HepG2 (cell line): ENCODE measurements around the gene HPS1. TPM values are rescaled to one million over a fixed set of nuclear protein-coding genes. Genes with fewer than 3 reads are reported as not detected.

ENCODE experiments used
- ATAC-seq: fragments of 200-7000 bp; cut with Tn5 transposase; 3 replicates; pipeline ENCODE4 v1.9.1; 2020; ENCODE audit warnings: mild to moderate bottlenecking, moderate library complexity
- BruUV-seq: library from RNA; stranded (reverse); fragments of 400-500 nt; replicated peaks from 2 replicates; lab custom pipeline; 2021; lab: Mats Ljungman, UMichigan
- CTCF ChIA-PET: fragments of 300-600 bp; formaldehyde crosslinking; extraction: SDS; loops from one replicate; lab custom pipeline; 2021; ENCODE audit warnings: low total read pairs, inconsistent platforms, low intra/inter-chr PET ratio; lab: Yijun Ruan, JAX
- POLR2A ChIA-PET: fragments of 350-600 bp; sonication (Branson Sonifier 250); formaldehyde crosslinking; loops from one replicate; lab custom pipeline; 2020; ENCODE audit warnings: antibody characterized with exemption, inconsistent platforms; lab: Yijun Ruan, JAX
- DNase-seq: peaks from one replicate; pipeline ENCODE4 v3.0.0-alpha.2; 2015; ENCODE audit warnings: low spot score
- FAIRE-seq: peaks from 3 replicates; lab custom pipeline; 2011; peaks lifted over from hg19 to GRCh38; lab: Jason Lieb, UNC
- H2AFZ ChIP-seq: one replicate; pipeline ENCODE4 v1.6.1; 2011; ENCODE audit warnings: low read length, inconsistent platforms
- H3K27ac ChIP-seq: fragments of 300-600 bp; 3 replicates; pipeline ENCODE4 v1.8.0; 2011; ENCODE audit warnings: mixed run types, mild to moderate bottlenecking, mixed read lengths, low read length, inconsistent platforms; ENCODE audit not compliant: insufficient read depth; ENCODE audit errors: extremely low read length
- H3K27me3 ChIP-seq, 2 experiments: fragments of 200-600 bp in 1 of 2; 2 replicates in 1 of 2; 3 replicates in 1 of 2; pipeline versions ENCODE4 v1.6.0 to v1.8.0; 2011; ENCODE audit warnings: low read length in 2 of 2, mild to moderate bottlenecking in 2 of 2, moderate library complexity in 2 of 2, inconsistent platforms in 1 of 2; ENCODE audit not compliant: insufficient read depth in 2 of 2, control insufficient read depth in 1 of 2
- H3K36me3 ChIP-seq, 2 experiments: fragments of 200-600 bp in 1 of 2; replicated peaks in 1 of 2; 2 replicates in 1 of 2; 3 replicates in 1 of 2; pipeline versions ENCODE4 v1.5.1 to v1.8.0; 2011; ENCODE audit warnings: low read length in 2 of 2, inconsistent platforms in 1 of 2; ENCODE audit not compliant: insufficient read depth in 2 of 2, control insufficient read depth in 1 of 2
- H3K4me1 ChIP-seq: 2 replicates; pipeline ENCODE4 v1.5.1; 2012; ENCODE audit warnings: low read length, inconsistent platforms; ENCODE audit not compliant: insufficient read depth
- H3K4me2 ChIP-seq: 2 replicates; pipeline ENCODE4 v1.6.0; 2011; ENCODE audit warnings: low read depth, low read length, inconsistent platforms
- H3K4me3 ChIP-seq, 3 experiments: fragments of 200-600 bp in 1 of 3; sonication (generic), shearing (Covaris generic) in 1 of 3; replicated peaks in 1 of 3; 2 replicates each; pipeline ENCODE4 v1.5.1; 2011 to 2016; ENCODE audit warnings: low read length in 3 of 3, inconsistent platforms in 2 of 3, low read depth in 2 of 3, mild to moderate bottlenecking in 2 of 3, control low read depth in 1 of 3, mixed read lengths in 1 of 3; ENCODE audit not compliant: insufficient read depth in 1 of 3
- H3K79me2 ChIP-seq: one replicate; pipeline ENCODE4 v1.6.1; 2011; ENCODE audit warnings: low read length, inconsistent platforms; ENCODE audit not compliant: insufficient read depth
- H3K9ac ChIP-seq: 2 replicates; pipeline ENCODE4 v1.6.0; 2011; ENCODE audit warnings: mild to moderate bottlenecking, low read depth, low read length, inconsistent platforms; ENCODE audit not compliant: insufficient read depth
- H3K9me3 ChIP-seq: 2 replicates; pipeline ENCODE4 v1.5.1; 2012; ENCODE audit warnings: mild to moderate bottlenecking, low read length
- H4K20me1 ChIP-seq: 2 replicates; pipeline ENCODE4 v1.6.0; 2011; ENCODE audit warnings: inconsistent platforms, mild to moderate bottlenecking, low read length, moderate library complexity; ENCODE audit not compliant: insufficient read depth
- DNMT1 ChIP-seq: sonication (generic); formaldehyde crosslinking; IDR thresholded peaks from 2 replicates; pipeline ENCODE4 v1.5.1; 2020; ENCODE audit warnings: mild to moderate bottlenecking, missing genetic modification reagents
- KLF12 ChIP-seq: sonication (generic); formaldehyde crosslinking; IDR thresholded peaks from 2 replicates; pipeline ENCODE4 v1.4.0; 2020; ENCODE audit warnings: missing genetic modification reagents, borderline replicate concordance
- ZMAT3 ChIP-seq: sonication (generic); formaldehyde crosslinking; conservative IDR thresholded peaks from 2 replicates; pipeline ENCODE4 v1.7.0; 2021; ENCODE audit warnings: missing genetic modification reagents
- WGBS: methylation state at CpG from one replicate; pipeline ENCODE4 v1.1.6; 2017; ENCODE audit warnings: low lambda C conversion rate; 5-methylcytosine and 5-hydroxymethylcytosine counted together
- in situ Hi-C: cut with HindIII; loops from 2 replicates; pipeline ENCODE4 v1.10.0; 2017; ENCODE audit warnings: low pct_unique_long_range_greater_than_20kb; ENCODE audit not compliant: extremely low pct_ligation_motif_present
- intact Hi-C: fragments of 100-400 bp; cut with micrococcal nuclease; formaldehyde crosslinking; loops from one replicate; pipeline ENCODE4 v1.10.0; 2022; ENCODE audit not compliant: unreplicated experiment
- polyA plus RNA-seq, 8 experiments: library from polyadenylated mRNA; depleted of rRNA in 3 of 8; stranded (reverse) in 7 of 8; unstranded in 1 of 8; fragments of >200 nt; fragmentation: Illumina TruSeq in 4 of 8; extraction: Trizol in 4 of 8; gene quantifications; 2 replicates each; pipeline versions ENCODE4 v1.2.1 to v1.2.3, GENCODE V29; 2011 to 2016; ENCODE audit warnings: low read depth in 4 of 8, missing spikeins in 1 of 8, mixed read lengths in 1 of 8; ENCODE audit not compliant: insufficient read depth in 1 of 8
- total RNA-seq, 5 experiments: library from RNA; depleted of rRNA; stranded (reverse); fragments of >200 nt; fragmentation: Illumina TruSeq; extraction: Trizol; gene quantifications; 2 replicates each; pipeline ENCODE4 v1.2.3, GENCODE V29; 2016; ENCODE audit warnings: low read depth in 1 of 5
- TF ChIP-seq, protein P1 (sequence below): sonication (generic); formaldehyde crosslinking; IDR thresholded peaks from 2 replicates; pipeline ENCODE4 v1.5.0; 2020; ENCODE audit warnings: mild to moderate bottlenecking, missing genetic modification reagents, moderate library complexity
- TF ChIP-seq, protein P2 (sequence below): sonication (generic); formaldehyde crosslinking; IDR thresholded peaks from 2 replicates; pipeline ENCODE4 v1.4.0; 2020; ENCODE audit warnings: missing genetic modification reagents
- TF ChIP-seq, protein P3 (sequence below): sonication (generic); formaldehyde crosslinking; IDR thresholded peaks from 2 replicates; pipeline ENCODE4 v1.8.0; 2022; ENCODE audit warnings: low read depth, missing genetic modification reagents

Gene HPS1
- total and polyA plus RNA-seq, 2 of the 13 experiments (the other 11 are each of a cell fraction or from before 2014, with no cell fraction given) = 24.6 to 25.8 TPM

GRCh38 chr10:98388101-98388655, 58.6 kb downstream of the HPS1 start:
- no peak overlapping the region for H3K27ac ChIP-seq
- no peak overlapping the region for H3K4me3 ChIP-seq
- no TSS peak for BruUV-seq
- no peaks in the 10 kb centered on the region for H3K4me1 ChIP-seq
- H3K9me3 ChIP-seq = no peaks in the 10 kb centered on the region
- TF ChIP-seq ZMAT3 (CRISPR knock-in tag) = no peak
- TF ChIP-seq, protein P1, sequence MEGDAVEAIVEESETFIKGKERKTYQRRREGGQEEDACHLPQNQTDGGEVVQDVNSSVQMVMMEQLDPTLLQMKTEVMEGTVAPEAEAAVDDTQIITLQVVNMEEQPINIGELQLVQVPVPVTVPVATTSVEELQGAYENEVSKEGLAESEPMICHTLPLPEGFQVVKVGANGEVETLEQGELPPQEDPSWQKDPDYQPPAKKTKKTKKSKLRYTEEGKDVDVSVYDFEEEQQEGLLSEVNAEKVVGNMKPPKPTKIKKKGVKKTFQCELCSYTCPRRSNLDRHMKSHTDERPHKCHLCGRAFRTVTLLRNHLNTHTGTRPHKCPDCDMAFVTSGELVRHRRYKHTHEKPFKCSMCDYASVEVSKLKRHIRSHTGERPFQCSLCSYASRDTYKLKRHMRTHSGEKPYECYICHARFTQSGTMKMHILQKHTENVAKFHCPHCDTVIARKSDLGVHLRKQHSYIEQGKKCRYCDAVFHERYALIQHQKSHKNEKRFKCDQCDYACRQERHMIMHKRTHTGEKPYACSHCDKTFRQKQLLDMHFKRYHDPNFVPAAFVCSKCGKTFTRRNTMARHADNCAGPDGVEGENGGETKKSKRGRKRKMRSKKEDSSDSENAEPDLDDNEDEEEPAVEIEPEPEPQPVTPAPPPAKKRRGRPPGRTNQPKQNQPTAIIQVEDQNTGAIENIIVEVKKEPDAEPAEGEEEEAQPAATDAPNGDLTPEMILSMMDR = peak; percentile 50
- TF ChIP-seq KLF12 (CRISPR knock-in tag) = peak; percentile 90; the same call in 1 of the 2 replicates
- WGBS = 50% methylated on average over 10 of the region's 13 CpGs
- intact Hi-C loops = no loop called here
- POLR2A ChIA-PET = no interaction called here
- ATAC-seq (peak; percentile 69), FAIRE-seq (no peak), DNase-seq (no peak)
- no peak overlapping the region for H2AFZ ChIP-seq
- H4K20me1 ChIP-seq = no peaks in the 10 kb centered on the region
- no peaks in the 10 kb centered on the region for H3K27me3 ChIP-seq
- H3K79me2 ChIP-seq = no peaks in the 10 kb centered on the region
- CTCF ChIA-PET = no interaction called here
- in situ Hi-C loops = no loop called here
- H3K9ac ChIP-seq = no peak overlapping the region
- no peaks in the 10 kb centered on the region for H3K36me3 ChIP-seq
- H3K4me2 ChIP-seq = no peak overlapping the region

GRCh38 chr10:98384531-98385133, 62.1 kb downstream of the HPS1 start:
- H3K27ac ChIP-seq = no peak overlapping the region
- no peak for DNase-seq
- FAIRE-seq = no peak
- in situ Hi-C loops = no loop called here
- no peak overlapping the region for H3K4me2 ChIP-seq
- no peaks in the 10 kb centered on the region for H3K27me3 ChIP-seq
- no TSS peak for BruUV-seq
- H3K79me2 ChIP-seq = no peaks in the 10 kb centered on the region
- H4K20me1 ChIP-seq = no peaks in the 10 kb centered on the region
- no peak overlapping the region for H2AFZ ChIP-seq
- ChIA-PET CTCF (no interaction called here), POLR2A (no interaction called here)
- H3K4me3 ChIP-seq = no peak overlapping the region
- whole genome bisulfite sequencing = 94% methylated on average over 5 of the region's 9 CpGs
- intact Hi-C loops = no loop called here
- no peaks in the 10 kb centered on the region for H3K9me3 ChIP-seq
- TF ChIP-seq, protein P2, sequence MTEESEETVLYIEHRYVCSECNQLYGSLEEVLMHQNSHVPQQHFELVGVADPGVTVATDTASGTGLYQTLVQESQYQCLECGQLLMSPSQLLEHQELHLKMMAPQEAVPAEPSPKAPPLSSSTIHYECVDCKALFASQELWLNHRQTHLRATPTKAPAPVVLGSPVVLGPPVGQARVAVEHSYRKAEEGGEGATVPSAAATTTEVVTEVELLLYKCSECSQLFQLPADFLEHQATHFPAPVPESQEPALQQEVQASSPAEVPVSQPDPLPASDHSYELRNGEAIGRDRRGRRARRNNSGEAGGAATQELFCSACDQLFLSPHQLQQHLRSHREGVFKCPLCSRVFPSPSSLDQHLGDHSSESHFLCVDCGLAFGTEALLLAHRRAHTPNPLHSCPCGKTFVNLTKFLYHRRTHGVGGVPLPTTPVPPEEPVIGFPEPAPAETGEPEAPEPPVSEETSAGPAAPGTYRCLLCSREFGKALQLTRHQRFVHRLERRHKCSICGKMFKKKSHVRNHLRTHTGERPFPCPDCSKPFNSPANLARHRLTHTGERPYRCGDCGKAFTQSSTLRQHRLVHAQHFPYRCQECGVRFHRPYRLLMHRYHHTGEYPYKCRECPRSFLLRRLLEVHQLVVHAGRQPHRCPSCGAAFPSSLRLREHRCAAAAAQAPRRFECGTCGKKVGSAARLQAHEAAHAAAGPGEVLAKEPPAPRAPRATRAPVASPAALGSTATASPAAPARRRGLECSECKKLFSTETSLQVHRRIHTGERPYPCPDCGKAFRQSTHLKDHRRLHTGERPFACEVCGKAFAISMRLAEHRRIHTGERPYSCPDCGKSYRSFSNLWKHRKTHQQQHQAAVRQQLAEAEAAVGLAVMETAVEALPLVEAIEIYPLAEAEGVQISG = no peak
- TF ChIP-seq DNMT1 (CRISPR knock-in tag) = no peak
- TF ChIP-seq, protein P3, sequence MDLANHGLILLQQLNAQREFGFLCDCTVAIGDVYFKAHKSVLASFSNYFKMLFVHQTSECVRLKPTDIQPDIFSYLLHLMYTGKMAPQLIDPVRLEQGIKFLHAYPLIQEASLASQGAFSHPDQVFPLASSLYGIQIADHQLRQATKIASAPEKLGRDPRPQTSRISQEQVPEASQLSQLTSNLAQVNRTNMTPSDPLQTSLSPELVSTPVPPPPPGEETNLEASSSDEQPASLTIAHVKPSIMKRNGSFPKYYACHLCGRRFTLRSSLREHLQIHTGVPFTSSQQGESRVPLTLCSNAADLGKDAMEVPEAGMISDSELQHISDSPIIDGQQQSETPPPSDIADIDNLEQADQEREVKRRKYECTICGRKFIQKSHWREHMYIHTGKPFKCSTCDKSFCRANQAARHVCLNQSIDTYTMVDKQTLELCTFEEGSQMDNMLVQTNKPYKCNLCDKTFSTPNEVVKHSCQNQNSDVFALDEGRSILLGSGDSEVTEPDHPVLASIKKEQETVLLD (CRISPR knock-in tag) = no peak
- TF ChIP-seq, all 625 proteins: peak for 0
- Histone ChIP-seq H3K36me3 (no peaks in the 10 kb centered on the region), H3K9ac (no peak overlapping the region), H3K4me1 (no peaks in the 10 kb centered on the region)
- ATAC-seq = no peak
